Stimulated activated naive CD8-positive, alpha-beta T cell treated with anti-CD3 and anti-CD28 coated beads, Interleukin-15, Interleukin-2, amounts not matched to agents 100 ng/mL and 50 ng/mL, for 24 hours (primary cell): ENCODE results near the gene GAS2L3.
A peak's percentile ranks its signal among the peaks of the same experiment; 100 is the strongest.
"Not testable (repeated sequence)": the region's sequence is repeated elsewhere in the genome, so short reads cannot be mapped to it uniquely, and the experiment has no call there.

Source experiments
- H3K27ac Mint-ChIP-seq: one replicate; pipeline ENCODE4 v1.8.0; 2021; ENCODE audit warnings: mild to moderate bottlenecking, mixed read lengths
- H3K27me3 Mint-ChIP-seq: one replicate; pipeline ENCODE4 v1.8.0; 2021; ENCODE audit warnings: mixed read lengths
- H3K36me3 Mint-ChIP-seq: one replicate; pipeline ENCODE4 v1.8.0; 2021; ENCODE audit warnings: low read depth, mixed read lengths
- H3K4me1 Mint-ChIP-seq: one replicate; pipeline ENCODE4 v1.8.0; 2021; ENCODE audit warnings: low read depth, mixed read lengths
- H3K4me3 Mint-ChIP-seq: one replicate; pipeline ENCODE4 v1.8.0; 2021; ENCODE audit warnings: mild to moderate bottlenecking, mixed read lengths
- H3K9me3 Mint-ChIP-seq: one replicate; pipeline ENCODE4 v1.8.0; 2021; ENCODE audit warnings: mixed read lengths

Gene GAS2L3

GRCh38 chr12:100573292-100574186 is at the start of gene GAS2L3:
GAS2L3 (plus strand) TSS chr12:100573684; CDS start chr12:100594905, 21,221 bp downstream.
- no peaks in the 10 kb centered on the region for H3K36me3 Mint-ChIP-seq
- H3K27me3 Mint-ChIP-seq, result peaks cover 24% of the 10 kb centered on the region
- H3K4me1 Mint-ChIP-seq, result peaks cover 13% of the 10 kb centered on the region
- H3K9me3 Mint-ChIP-seq, result no peaks in the 10 kb centered on the region
- peak within 1 kb of the TSS; percentile 80 for H3K27ac Mint-ChIP-seq
- peak within 1 kb of the TSS; percentile 86 for H3K4me3 Mint-ChIP-seq

GRCh38 chr12:100528034-100528433 is 45.5 kb upstream of the GAS2L3 start:
- no peaks in the 10 kb centered on the region for H3K4me1 Mint-ChIP-seq
- no peak overlapping the region for H3K4me3 Mint-ChIP-seq
- H3K27me3 Mint-ChIP-seq, result peaks cover 8% of the 10 kb centered on the region
- H3K27ac Mint-ChIP-seq, result no peak overlapping the region
- no peaks in the 10 kb centered on the region for H3K36me3 Mint-ChIP-seq
- no peaks in the 10 kb centered on the region for H3K9me3 Mint-ChIP-seq

GRCh38 chr12:100528471-100529127 is 44.9 kb upstream of the GAS2L3 start:
- Mint-ChIP-seq H3K9me3 (no peaks in the 10 kb centered on the region), H3K4me1 (no peaks in the 10 kb centered on the region), H3K4me3 (no peak overlapping the region), H3K27ac (no peak overlapping the region), H3K36me3 (no peaks in the 10 kb centered on the region), H3K27me3 (peaks cover 12% of the 10 kb centered on the region)

- no peak overlapping the region for H3K4me3 Mint-ChIP-seq
- no peaks in the 10 kb centered on the region for H3K9me3 Mint-ChIP-seq
- no peaks in the 10 kb centered on the region for H3K36me3 Mint-ChIP-seq
- H3K27ac Mint-ChIP-seq, result no peak overlapping the region
- H3K4me1 Mint-ChIP-seq, result no peaks in the 10 kb centered on the region
- peaks cover 9% of the 10 kb centered on the region for H3K27me3 Mint-ChIP-seq
Observed at GRCh38 chr12:100529756-100530350, 43.6 kb upstream of the GAS2L3 start.

- no peak overlapping the region for H3K27ac Mint-ChIP-seq
- no peaks in the 10 kb centered on the region for H3K4me1 Mint-ChIP-seq
- H3K9me3 Mint-ChIP-seq, result no peaks in the 10 kb centered on the region
- H3K36me3 Mint-ChIP-seq, result no peaks in the 10 kb centered on the region
- H3K4me3 Mint-ChIP-seq, result no peak overlapping the region
- H3K27me3 Mint-ChIP-seq, result peaks cover 13% of the 10 kb centered on the region
Observed at GRCh38 chr12:100533376-100533775, 40.1 kb upstream of the GAS2L3 start.

- H3K4me1 Mint-ChIP-seq, result no peaks in the 10 kb centered on the region
- H3K27ac Mint-ChIP-seq, result no peak overlapping the region
Observed at GRCh38 chr12:100534625-100535227, 38.8 kb upstream of the GAS2L3 start.

GRCh38 chr12:100539202-100539601 is 34.3 kb upstream of the GAS2L3 start:
- Mint-ChIP-seq H3K36me3 (no peaks in the 10 kb centered on the region), H3K27ac (no peak overlapping the region), H3K4me1 (no peaks in the 10 kb centered on the region), H3K9me3 (no peaks in the 10 kb centered on the region), H3K4me3 (no peak overlapping the region), H3K27me3 (peaks cover 10% of the 10 kb centered on the region)

More at GRCh38 chr12:100534625-100535227, 38.8 kb upstream of the GAS2L3 start:
- Mint-ChIP-seq H3K9me3 (no peaks in the 10 kb centered on the region), H3K4me3 (no peak overlapping the region), H3K27me3 (peaks cover 13% of the 10 kb centered on the region), H3K36me3 (no peaks in the 10 kb centered on the region)

- Mint-ChIP-seq H3K27me3 (peaks cover 6% of the 10 kb centered on the region), H3K4me3 (no peak overlapping the region), H3K36me3 (no peaks in the 10 kb centered on the region), H3K9me3 (no peaks in the 10 kb centered on the region), H3K27ac (no peak overlapping the region), H3K4me1 (no peaks in the 10 kb centered on the region)
Observed at GRCh38 chr12:100544165-100544564, 29.3 kb upstream of the GAS2L3 start.

- Mint-ChIP-seq H3K4me3 (no peak overlapping the region), H3K27ac (no peak overlapping the region), H3K9me3 (no peaks in the 10 kb centered on the region), H3K27me3 (peaks cover 6% of the 10 kb centered on the region), H3K4me1 (no peaks in the 10 kb centered on the region), H3K36me3 (no peaks in the 10 kb centered on the region)
Observed at GRCh38 chr12:100545092-100545491, 28.4 kb upstream of the GAS2L3 start.

GRCh38 chr12:100553936-100554335 is 19.5 kb upstream of the GAS2L3 start:
- H3K9me3 Mint-ChIP-seq, result no peaks in the 10 kb centered on the region
- H3K4me3 Mint-ChIP-seq, result no peak overlapping the region
- no peaks in the 10 kb centered on the region for H3K27me3 Mint-ChIP-seq
- no peaks in the 10 kb centered on the region for H3K36me3 Mint-ChIP-seq
- no peaks in the 10 kb centered on the region for H3K4me1 Mint-ChIP-seq
- no peak overlapping the region for H3K27ac Mint-ChIP-seq

- Mint-ChIP-seq H3K4me3 (no peak overlapping the region), H3K4me1 (no peaks in the 10 kb centered on the region), H3K27me3 (no peaks in the 10 kb centered on the region), H3K9me3 (no peaks in the 10 kb centered on the region), H3K36me3 (no peaks in the 10 kb centered on the region), H3K27ac (no peak overlapping the region)
Observed at GRCh38 chr12:100554608-100555077, 18.8 kb upstream of the GAS2L3 start.

GRCh38 chr12:100555722-100556121 is 17.8 kb upstream of the GAS2L3 start:
- Mint-ChIP-seq H3K36me3 (no peaks in the 10 kb centered on the region), H3K27ac (no peak overlapping the region), H3K4me1 (no peaks in the 10 kb centered on the region), H3K9me3 (no peaks in the 10 kb centered on the region), H3K27me3 (peaks cover 5% of the 10 kb centered on the region), H3K4me3 (no peak overlapping the region)

- peaks cover 8% of the 10 kb centered on the region for H3K27me3 Mint-ChIP-seq
- H3K36me3 Mint-ChIP-seq, result no peaks in the 10 kb centered on the region
- no peak overlapping the region for H3K27ac Mint-ChIP-seq
- H3K9me3 Mint-ChIP-seq, result no peaks in the 10 kb centered on the region
- no peaks in the 10 kb centered on the region for H3K4me1 Mint-ChIP-seq
- no peak overlapping the region for H3K4me3 Mint-ChIP-seq
Observed at GRCh38 chr12:100557357-100557756, 16.1 kb upstream of the GAS2L3 start.

- not testable (repeated sequence) for H3K9me3 Mint-ChIP-seq, H3K27ac Mint-ChIP-seq, H3K36me3 Mint-ChIP-seq, H3K4me1 Mint-ChIP-seq, H3K4me3 Mint-ChIP-seq
- H3K27me3 Mint-ChIP-seq, result peaks cover 15% of the 10 kb centered on the region
Observed at GRCh38 chr12:100559261-100559660, 14.2 kb upstream of the GAS2L3 start.

GRCh38 chr12:100564090-100564489 is 9.4 kb upstream of the GAS2L3 start:
- Mint-ChIP-seq H3K9me3 (no peaks in the 10 kb centered on the region), H3K27me3 (peaks cover 29% of the 10 kb centered on the region), H3K4me1 (no peaks in the 10 kb centered on the region), H3K36me3 (no peaks in the 10 kb centered on the region), H3K27ac (no peak overlapping the region), H3K4me3 (no peak overlapping the region)
